H1 (cell line): ENCODE data around the gene LIFR.

Experiments
- CTCF ChIP-seq, 3 experiments: IDR thresholded peaks; 1 replicate in 2 of 3; 2 replicates in 1 of 3; pipeline versions ENCODE4 v1.5.1 to v1.6.1; 2011; ENCODE audit warnings: low read length in 3 of 3, mild to moderate bottlenecking in 3 of 3, inconsistent platforms in 2 of 3, low read depth in 1 of 3, moderate library complexity in 1 of 3; ENCODE audit not compliant: insufficient read depth in 1 of 3; ENCODE audit errors: control extremely low read depth in 1 of 3
- PHF8 ChIP-seq: fragments of 200-600 bp; sonication (generic); conservative IDR thresholded peaks from 2 replicates; pipeline ENCODE4 v1.7.1; 2012; ENCODE audit warnings: low read depth, mild to moderate bottlenecking, inconsistent platforms, low read length, moderate library complexity
- POLR2AphosphoS5 ChIP-seq: IDR thresholded peaks from 2 replicates; pipeline ENCODE4 v1.6.1; 2011; ENCODE audit warnings: low read depth, low read length

- TF ChIP-seq CTCF (IDR thresholded peaks at IDR 0.05; ENCODE audit: control extremely low read depth in 1 of 3, insufficient read depth in 1 of 3, low read depth in 1 of 3, low read length in 3 of 3) = no peak
- no peak for TF ChIP-seq PHF8
- TF ChIP-seq POLR2AphosphoS5 = no peak
Observed at GRCh38 chr5:38555354-38556087, 925 bp downstream of the LIFR start.
